OCI-LY7 (cell line): ENCODE results near the gene ABCA5.

Experiments
- CTCF ChIP-seq: fragments of 200-600 bp; sonication (generic); conservative IDR thresholded peaks from 2 replicates; pipeline ENCODE4 v1.5.1; 2014; ENCODE audit warnings: mild to moderate bottlenecking, antibody characterized with exemption, low read length, moderate library complexity, mixed read lengths
- EZH2phosphoT487 ChIP-seq: fragments of 200-600 bp; sonication (generic); IDR thresholded peaks from 2 replicates; pipeline ENCODE4 v1.6.1; 2018; ENCODE audit warnings: low read depth, borderline replicate concordance, mild to moderate bottlenecking, mixed run types, antibody characterized with exemption, low read length, moderate library complexity, mixed read lengths

- TF ChIP-seq CTCF (no peak), EZH2phosphoT487 (no peak)
Observed at GRCh38 chr17:69325518-69326376, 1.2 kb downstream of the ABCA5 start.
